K562 (cell line): Measurements from ENCODE around the gene STUM. TPM values are rescaled to one million over a fixed set of nuclear protein-coding genes. Genes with fewer than 3 reads are reported as not detected.

Experiments used
- ATAC-seq: fragments of 200-7000 bp; cut with Tn5 transposase; 3 replicates; pipeline ENCODE4 v1.9.1; 2020; ENCODE audit warnings: moderate library complexity
- BruUV-seq: library from RNA; stranded (reverse); fragments of 400-500 nt; replicated peaks from 2 replicates; lab custom pipeline; 2021; lab: Mats Ljungman, UMichigan
- CTCF ChIA-PET: fragments of 300-600 bp; formaldehyde crosslinking; extraction: SDS; loops from one replicate; lab custom pipeline; 2021; ENCODE audit warnings: low intra/inter-chr PET ratio; lab: Yijun Ruan, JAX
- POLR2A ChIA-PET: fragments of 300-600, 350-650 bp; sonication (Branson Sonifier 250); formaldehyde crosslinking; extraction: SDS; loops from one replicate; lab custom pipeline; 2021; ENCODE audit warnings: antibody characterized with exemption, inconsistent platforms; lab: Yijun Ruan, JAX
- DNase-seq, 4 experiments: peaks; one replicate each; pipeline versions ENCODE4 v3.0.0 to v3.0.0-alpha.2; 2011 to 2018; ENCODE audit warnings: low spot score in 3 of 4, mixed read lengths in 3 of 4; ENCODE audit errors: extremely low read depth in 1 of 4
- FAIRE-seq: peaks from 2 replicates; lab custom pipeline; 2011; peaks lifted over from hg19 to GRCh38; lab: Jason Lieb, UNC
- H2AFZ ChIP-seq: 2 replicates; pipeline ENCODE4 v1.6.0; 2011; ENCODE audit warnings: low read depth, low read length, control low read depth, inconsistent platforms
- H3K27ac ChIP-seq: fragments of 200-600 bp; 3 replicates; pipeline ENCODE4 v1.8.0; 2011; ENCODE audit warnings: low read depth, mild to moderate bottlenecking, control low read depth, inconsistent platforms, low read length, moderate library complexity, mixed read lengths; ENCODE audit errors: extremely low read depth
- H3K27me3 ChIP-seq, 2 experiments: fragments of 300-600 bp in 1 of 2; 2 replicates in 1 of 2; 3 replicates in 1 of 2; pipeline versions ENCODE4 v1.6.0 to v1.8.0; 2011; ENCODE audit warnings: inconsistent platforms in 2 of 2, low read length in 2 of 2, mild to moderate bottlenecking in 1 of 2, mixed read lengths in 1 of 2, moderate library complexity in 1 of 2; ENCODE audit not compliant: control insufficient read depth in 2 of 2, insufficient read depth in 2 of 2
- H3K36me3 ChIP-seq: fragments of 300-600 bp; 3 replicates; pipeline ENCODE4 v1.8.0; 2011; ENCODE audit warnings: mild to moderate bottlenecking, low read length, inconsistent platforms; ENCODE audit not compliant: control insufficient read depth, insufficient read depth
- H3K4me1 ChIP-seq, 2 experiments: fragments of 200-600 bp in 1 of 2; replicated peaks in 1 of 2; 2 replicates in 1 of 2; 3 replicates in 1 of 2; pipeline versions ENCODE4 v1.5.1 to v1.8.0; 2011; ENCODE audit warnings: inconsistent platforms in 2 of 2, low read length in 2 of 2, mild to moderate bottlenecking in 1 of 2, mixed read lengths in 1 of 2, moderate library complexity in 1 of 2; ENCODE audit not compliant: control insufficient read depth in 2 of 2, insufficient read depth in 2 of 2
- H3K4me2 ChIP-seq: 2 replicates; pipeline ENCODE4 v1.6.1; 2011; ENCODE audit warnings: low read length, control low read depth, inconsistent platforms, mixed read lengths; ENCODE audit not compliant: insufficient read depth
- H3K4me3 ChIP-seq: fragments of 200-600 bp; sonication (generic), shearing (Covaris generic); 2 replicates; pipeline ENCODE4 v1.5.1; 2016; ENCODE audit warnings: control low read depth, inconsistent platforms
- H3K79me2 ChIP-seq: fragments of 200-600 bp; 3 replicates; pipeline ENCODE4 v1.8.0; 2011; ENCODE audit warnings: low read length, inconsistent platforms; ENCODE audit not compliant: control insufficient read depth, insufficient read depth
- H3K9ac ChIP-seq, 2 experiments: 2 replicates each; pipeline versions ENCODE4 v1.6.0 to v1.6.1; 2011; ENCODE audit warnings: low read depth in 2 of 2, low read length in 2 of 2, control low read depth in 1 of 2, inconsistent platforms in 1 of 2, mild to moderate bottlenecking in 1 of 2, mixed read lengths in 1 of 2; ENCODE audit not compliant: insufficient read depth in 1 of 2
- H3K9me1 ChIP-seq: one replicate; pipeline ENCODE4 v1.6.0; 2011; ENCODE audit warnings: inconsistent platforms, mild to moderate bottlenecking, low read length, moderate library complexity; ENCODE audit not compliant: control insufficient read depth, insufficient read depth
- H3K9me3 ChIP-seq: replicated peaks from 2 replicates; pipeline ENCODE4 v1.5.1; 2011; ENCODE audit warnings: low read depth, low read length, inconsistent platforms; ENCODE audit not compliant: control insufficient read depth, insufficient read depth
- H4K20me1 ChIP-seq: replicated peaks from 2 replicates; pipeline ENCODE4 v1.6.1; 2011; ENCODE audit warnings: low read length, inconsistent platforms, mixed read lengths; ENCODE audit not compliant: control insufficient read depth, insufficient read depth
- ARID2 ChIP-seq: fragments of 450-650 bp; IDR thresholded peaks from 2 replicates; pipeline ENCODE4 v1.6.1; 2017; ENCODE audit warnings: antibody characterized with exemption, mild to moderate bottlenecking
- ETS2 ChIP-seq: IDR thresholded peaks from 2 replicates; pipeline ENCODE4 v1.6.1; 2016; ENCODE audit warnings: borderline replicate concordance, missing genetic modification characterization, mild to moderate bottlenecking, moderate library complexity, missing compliant biosample characterization; ENCODE audit not compliant: poor library complexity, severe bottlenecking
- MAZ ChIP-seq, 2 experiments: fragments of 450-650 bp in 1 of 2; sonication (generic) in 1 of 2; formaldehyde crosslinking; IDR thresholded peaks in 1 of 2; conservative IDR thresholded peaks in 1 of 2; 2 replicates each; pipeline versions ENCODE4 v1.4.0 to v1.5.0; 2020; ENCODE audit warnings: mild to moderate bottlenecking in 1 of 2, missing genetic modification reagents in 1 of 2
- NR2F6 ChIP-seq: fragments of 450-650 bp; formaldehyde crosslinking; IDR thresholded peaks from 2 replicates; pipeline ENCODE4 v1.4.0; 2020; ENCODE audit warnings: mild to moderate bottlenecking
- PRPF4 ChIP-seq: fragments of 200-400 bp; formaldehyde crosslinking; IDR thresholded peaks from one replicate; pipeline ENCODE4 v1.6.1; 2017; ENCODE audit warnings: low read length, low read depth, mild to moderate bottlenecking; ENCODE audit not compliant: insufficient read depth, poor library complexity, severe bottlenecking
- SMAD2 ChIP-seq: fragments of 150-350 bp; IDR thresholded peaks from 2 replicates; pipeline ENCODE4 v1.6.1; 2014; ENCODE audit warnings: low read depth, mild to moderate bottlenecking, low read length
- SMARCA5 ChIP-seq: fragments of 450-650 bp; IDR thresholded peaks from 2 replicates; pipeline ENCODE4 v1.6.1; 2016
- SOX6 ChIP-seq: fragments of 450-650 bp; IDR thresholded peaks from 2 replicates; pipeline ENCODE4 v1.6.1; 2014; ENCODE audit warnings: mild to moderate bottlenecking
- TEAD4 ChIP-seq, 2 experiments: sonication (generic) in 1 of 2; formaldehyde crosslinking in 1 of 2; IDR thresholded peaks; 2 replicates each; pipeline versions ENCODE4 v1.6.1 to v1.8.0; 2012 to 2022; ENCODE audit warnings: borderline replicate concordance in 1 of 2, inconsistent platforms in 1 of 2, low read length in 1 of 2, mild to moderate bottlenecking in 1 of 2, missing genetic modification reagents in 1 of 2
- ZNF23 ChIP-seq: fragments of 250-450 bp; sonication (Bioruptor Pico); IDR thresholded peaks from 2 replicates; pipeline ENCODE4 v1.4.0; 2020; ENCODE audit warnings: mild to moderate bottlenecking
- WGBS: fragments of 100-300 bp; shearing (Covaris generic); methylation state at CpG from one replicate; pipeline ENCODE4 v1.1.6; 2016; ENCODE audit warnings: low coverage, mixed read lengths; ENCODE audit not compliant: insufficient coverage; ENCODE audit errors: missing lambda C conversion rate; 5-methylcytosine and 5-hydroxymethylcytosine counted together
- in situ Hi-C: fragments of 300-500 bp; cut with MboI; formaldehyde crosslinking; loops from 4 replicates; pipeline ENCODE4 v1.15.0; 2018; ENCODE audit warnings: inconsistent platforms, mixed read lengths
- intact Hi-C: fragments of 100-400 bp; cut with micrococcal nuclease; formaldehyde crosslinking; loops from 2 replicates; pipeline ENCODE4 v1.14.2; 2022
- polyA plus RNA-seq, 8 experiments: library from polyadenylated mRNA; depleted of rRNA in 4 of 8; stranded (reverse) in 5 of 8; unstranded in 3 of 8; fragments of >200 nt; fragmentation: Nextera tagmentation in 2 of 8; fragmentation: Illumina TruSeq in 1 of 8; extraction: Ambion mirVana in 2 of 8; extraction: Trizol in 1 of 8; gene quantifications; 2 replicates each; pipeline versions ENCODE4 v1.2.1 to v1.2.3, GENCODE V29; 2011 to 2014; ENCODE audit warnings: inconsistent platforms in 1 of 8, missing spikeins in 1 of 8
- total RNA-seq, 7 experiments: library from RNA; depleted of rRNA in 6 of 7; stranded (reverse); fragments of >200 nt in 6 of 7; fragmentation: Illumina TruSeq in 2 of 7; extraction: Trizol in 2 of 7; gene quantifications; 2 replicates each; pipeline versions ENCODE4 v1.2.1 to v1.2.3, GENCODE V29; 2011 to 2021; ENCODE audit warnings: low replicate concordance in 1 of 7
- TF ChIP-seq, protein P1 (sequence below): sonication (generic); formaldehyde crosslinking; IDR thresholded peaks from 2 replicates; pipeline ENCODE4 v1.8.1; 2023; ENCODE audit warnings: mild to moderate bottlenecking, missing genetic modification reagents
- TF ChIP-seq, protein P2 (sequence below): fragments of 450-650 bp; conservative IDR thresholded peaks from 2 replicates; pipeline ENCODE4 v1.6.1; 2016; ENCODE audit warnings: missing genetic modification characterization, low read depth, mild to moderate bottlenecking, control low read depth, missing compliant biosample characterization
- TF ChIP-seq, protein P3 (sequence below): IDR thresholded peaks from 2 replicates; pipeline ENCODE4 v1.6.1; 2011; ENCODE audit warnings: borderline replicate concordance, low read depth, mild to moderate bottlenecking, moderate library complexity, low read length; ENCODE audit not compliant: insufficient read depth, poor library complexity, severe bottlenecking

The STUM gene
- total and polyA plus RNA-seq, 9 of the 15 experiments (the other 6 are each of a cell fraction or from before 2014, with no cell fraction given), result not detected

DNA sequence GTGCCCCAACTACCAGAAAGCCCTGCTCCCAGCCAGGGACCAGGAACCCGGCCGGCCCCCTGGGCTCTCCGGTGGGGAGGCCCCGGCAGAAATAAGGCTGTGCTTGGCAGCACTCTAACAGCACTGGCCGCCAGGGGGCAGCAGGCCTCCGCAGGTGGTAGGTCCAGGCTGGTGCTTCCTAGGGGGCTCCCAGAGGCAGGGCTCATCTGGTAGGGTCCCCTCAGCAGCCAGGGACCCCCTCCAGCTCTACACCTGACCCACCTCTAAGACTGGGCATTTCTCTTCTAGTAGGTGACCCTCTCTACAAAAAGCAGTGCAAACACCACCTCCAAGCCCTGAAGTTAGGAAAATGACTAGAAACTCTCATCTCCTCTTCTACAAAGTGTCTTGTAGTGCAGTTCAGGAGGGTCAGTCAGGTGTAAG is 85.6 kb downstream of the STUM start (continued):
- peak; percentile 17 to 46; a peak in 1 of 4 replicates for TF ChIP-seq MAZ (CRISPR knock-in tag; conservative IDR thresholded peaks at IDR 0.05 in 1 of 2, IDR thresholded peaks at IDR 0.05 in 1 of 2)
- TF ChIP-seq, protein P1, sequence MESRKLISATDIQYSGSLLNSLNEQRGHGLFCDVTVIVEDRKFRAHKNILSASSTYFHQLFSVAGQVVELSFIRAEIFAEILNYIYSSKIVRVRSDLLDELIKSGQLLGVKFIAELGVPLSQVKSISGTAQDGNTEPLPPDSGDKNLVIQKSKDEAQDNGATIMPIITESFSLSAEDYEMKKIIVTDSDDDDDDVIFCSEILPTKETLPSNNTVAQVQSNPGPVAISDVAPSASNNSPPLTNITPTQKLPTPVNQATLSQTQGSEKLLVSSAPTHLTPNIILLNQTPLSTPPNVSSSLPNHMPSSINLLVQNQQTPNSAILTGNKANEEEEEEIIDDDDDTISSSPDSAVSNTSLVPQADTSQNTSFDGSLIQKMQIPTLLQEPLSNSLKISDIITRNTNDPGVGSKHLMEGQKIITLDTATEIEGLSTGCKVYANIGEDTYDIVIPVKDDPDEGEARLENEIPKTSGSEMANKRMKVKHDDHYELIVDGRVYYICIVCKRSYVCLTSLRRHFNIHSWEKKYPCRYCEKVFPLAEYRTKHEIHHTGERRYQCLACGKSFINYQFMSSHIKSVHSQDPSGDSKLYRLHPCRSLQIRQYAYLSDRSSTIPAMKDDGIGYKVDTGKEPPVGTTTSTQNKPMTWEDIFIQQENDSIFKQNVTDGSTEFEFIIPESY, result no peak
- peak; percentile 79 for TF ChIP-seq ARID2

DNA sequence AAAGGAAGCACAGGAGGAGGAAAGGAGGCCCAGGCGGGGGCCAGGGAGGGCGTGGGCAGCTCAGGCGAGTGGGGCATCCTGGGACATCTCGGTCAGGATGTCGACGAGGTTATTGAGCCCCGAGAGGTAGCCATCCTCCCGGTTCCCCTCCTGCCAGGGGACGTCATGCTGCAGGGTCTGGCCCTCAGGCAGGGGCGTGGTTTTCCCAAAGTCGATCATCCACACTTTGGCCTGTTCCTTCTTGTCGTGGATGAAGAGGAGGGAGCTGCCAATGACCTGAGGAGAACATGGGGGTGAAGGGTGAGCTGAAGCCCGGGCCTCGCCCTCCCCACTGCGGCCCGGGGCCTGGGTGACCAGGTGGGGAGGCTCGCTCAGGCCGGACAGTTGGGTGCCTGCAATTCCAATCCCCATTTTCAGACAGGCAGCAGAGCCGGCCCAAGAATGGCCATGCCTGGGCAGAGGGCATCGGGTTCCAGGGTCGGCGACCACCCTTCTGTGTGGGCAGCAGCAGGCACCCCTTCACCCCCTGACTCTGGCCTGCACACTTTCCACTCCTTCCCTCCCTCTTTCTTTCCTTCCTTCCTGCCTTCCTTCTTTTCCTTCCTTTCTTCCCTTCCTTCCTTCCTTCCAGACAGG is 86.2 kb downstream of the STUM start:
- no peak overlapping the region for H3K27ac ChIP-seq
- no peaks in the 10 kb centered on the region for H3K9me3 ChIP-seq
- WGBS, result 3% methylated on average over 22 of the region's 22 CpGs
- H3K36me3 ChIP-seq, result no peaks in the 10 kb centered on the region
- FAIRE-seq (no peak), DNase-seq (no peak), ATAC-seq (peak; percentile 4; the same call in 1 of the 3 replicates)
- H3K4me1 ChIP-seq, result peaks cover 0 to 17% of the 10 kb centered on the region in 2 experiments; a peak in 2 of 5 replicates
- in situ Hi-C loops (loop anchor here (5.0 to 10.0 kb wide), 3 partner anchors 193 to 1320 kb away; no protein-coding TSS in a partner anchor), intact Hi-C loops (loop anchor here (1.0 to 5.0 kb wide), 3 partner anchors 43 to 803 kb away; no protein-coding TSS in a partner anchor)
- CTCF ChIA-PET, result interaction anchor here (1.2 to 3.6 kb wide), 3 partner anchors 194 to 1881 kb away, joined by 4 to 32 read pairs (median 5); no protein-coding TSS in a partner anchor
- POLR2A ChIA-PET, result interaction anchor here (0.6 to 1.0 kb wide), 2 partner anchors 277 to 324 kb away, joined by 3 read pairs; no protein-coding TSS in a partner anchor
- H3K79me2 ChIP-seq, result no peaks in the 10 kb centered on the region
- H3K27me3 ChIP-seq, result peaks cover 27 to 79% of the 10 kb centered on the region in 2 experiments
- no peak overlapping the region for H2AFZ ChIP-seq
- H4K20me1 ChIP-seq, result 0 out of 2 replicates have a peak, but pooled peaks cover 14% of the 10 kb centered on the region
- H3K4me3 ChIP-seq, result no peak overlapping the region
- no peak overlapping the region for H3K9ac ChIP-seq
- H3K9me1 ChIP-seq, result no peaks in the 10 kb centered on the region
- H3K4me2 ChIP-seq, result no peak overlapping the region
- no TSS peak for BruUV-seq
- TF ChIP-seq, protein P2, sequence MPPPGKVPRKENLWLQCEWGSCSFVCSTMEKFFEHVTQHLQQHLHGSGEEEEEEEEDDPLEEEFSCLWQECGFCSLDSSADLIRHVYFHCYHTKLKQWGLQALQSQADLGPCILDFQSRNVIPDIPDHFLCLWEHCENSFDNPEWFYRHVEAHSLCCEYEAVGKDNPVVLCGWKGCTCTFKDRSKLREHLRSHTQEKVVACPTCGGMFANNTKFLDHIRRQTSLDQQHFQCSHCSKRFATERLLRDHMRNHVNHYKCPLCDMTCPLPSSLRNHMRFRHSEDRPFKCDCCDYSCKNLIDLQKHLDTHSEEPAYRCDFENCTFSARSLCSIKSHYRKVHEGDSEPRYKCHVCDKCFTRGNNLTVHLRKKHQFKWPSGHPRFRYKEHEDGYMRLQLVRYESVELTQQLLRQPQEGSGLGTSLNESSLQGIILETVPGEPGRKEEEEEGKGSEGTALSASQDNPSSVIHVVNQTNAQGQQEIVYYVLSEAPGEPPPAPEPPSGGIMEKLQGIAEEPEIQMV (tag), result no peak
- TF ChIP-seq ZNF23 (CRISPR knock-in tag), result no peak
- TF ChIP-seq, protein P3, sequence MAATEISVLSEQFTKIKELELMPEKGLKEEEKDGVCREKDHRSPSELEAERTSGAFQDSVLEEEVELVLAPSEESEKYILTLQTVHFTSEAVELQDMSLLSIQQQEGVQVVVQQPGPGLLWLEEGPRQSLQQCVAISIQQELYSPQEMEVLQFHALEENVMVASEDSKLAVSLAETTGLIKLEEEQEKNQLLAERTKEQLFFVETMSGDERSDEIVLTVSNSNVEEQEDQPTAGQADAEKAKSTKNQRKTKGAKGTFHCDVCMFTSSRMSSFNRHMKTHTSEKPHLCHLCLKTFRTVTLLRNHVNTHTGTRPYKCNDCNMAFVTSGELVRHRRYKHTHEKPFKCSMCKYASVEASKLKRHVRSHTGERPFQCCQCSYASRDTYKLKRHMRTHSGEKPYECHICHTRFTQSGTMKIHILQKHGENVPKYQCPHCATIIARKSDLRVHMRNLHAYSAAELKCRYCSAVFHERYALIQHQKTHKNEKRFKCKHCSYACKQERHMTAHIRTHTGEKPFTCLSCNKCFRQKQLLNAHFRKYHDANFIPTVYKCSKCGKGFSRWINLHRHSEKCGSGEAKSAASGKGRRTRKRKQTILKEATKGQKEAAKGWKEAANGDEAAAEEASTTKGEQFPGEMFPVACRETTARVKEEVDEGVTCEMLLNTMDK, result no peak
- TF ChIP-seq SMAD2, result no peak
- no peak for TF ChIP-seq SOX6
- no peak for TF ChIP-seq TEAD4 (IDR thresholded peaks at IDR 0.05; ENCODE audit: low read length)
- no peak for TF ChIP-seq TEAD4 (CRISPR knock-in tag; IDR thresholded peaks at IDR 0.05; ENCODE audit: borderline replicate concordance)
- no peak for TF ChIP-seq NR2F6
- no peak for TF ChIP-seq ETS2
- TF ChIP-seq SMARCA5, result no peak
- TF ChIP-seq PRPF4, result no peak
